NCI-H2227 treated with DMSO at 0.1 percent for 48 hours (cell line): Measurements from ENCODE around the gene TCL1B.
A peak's percentile ranks its signal among the peaks of the same experiment; 100 is the strongest.

Source experiments
- DNase-seq: peaks from one replicate; lab custom pipeline; 2025; lab: John Stamatoyannopoulos, UW

TCL1B gene

GRCh38 chr14:95667249-95667693, 19.0 kb upstream of the TCL1B start:
- DNase-seq, result no peak

DNA sequence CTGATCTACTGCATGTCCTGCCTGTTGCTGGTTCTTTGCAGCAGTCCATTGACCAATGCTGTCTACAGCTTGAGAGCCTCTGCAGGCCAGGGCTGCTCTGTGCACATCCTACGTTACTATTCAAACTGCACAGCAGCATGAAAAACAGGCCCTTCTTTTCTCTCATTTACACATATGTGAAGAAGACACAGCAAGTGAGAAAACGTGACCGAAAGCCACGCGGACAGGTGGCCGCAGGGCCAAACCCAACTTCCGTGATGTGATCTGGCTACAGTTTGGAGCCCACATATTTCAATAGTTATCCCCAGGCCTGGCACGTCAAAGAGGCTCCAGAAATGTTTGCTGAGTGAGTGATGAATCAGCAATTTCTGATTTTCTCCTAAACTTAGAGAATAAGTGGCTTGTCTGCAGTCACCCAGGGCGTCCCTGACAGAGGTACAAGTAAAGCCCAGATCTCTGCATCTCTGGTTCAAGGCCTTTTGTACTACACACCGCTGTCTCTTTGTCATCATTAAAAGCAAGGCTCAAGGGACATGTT, 17.9 kb upstream of the TCL1B start:
- DNase-seq, result no peak

- DNase-seq, result no peak
Observed at GRCh38 chr14:95674613-95675012, 11.6 kb upstream of the TCL1B start.

- peak; percentile 38 for DNase-seq
Observed at GRCh38 chr14:95675486-95675885, 10.7 kb upstream of the TCL1B start.

GRCh38 chr14:95677179-95677835, 8.9 kb upstream of the TCL1B start:
- DNase-seq, result no peak

GRCh38 chr14:95679148-95679815, 6.9 kb upstream of the TCL1B start:
- DNase-seq, result peak; percentile 45

DNA sequence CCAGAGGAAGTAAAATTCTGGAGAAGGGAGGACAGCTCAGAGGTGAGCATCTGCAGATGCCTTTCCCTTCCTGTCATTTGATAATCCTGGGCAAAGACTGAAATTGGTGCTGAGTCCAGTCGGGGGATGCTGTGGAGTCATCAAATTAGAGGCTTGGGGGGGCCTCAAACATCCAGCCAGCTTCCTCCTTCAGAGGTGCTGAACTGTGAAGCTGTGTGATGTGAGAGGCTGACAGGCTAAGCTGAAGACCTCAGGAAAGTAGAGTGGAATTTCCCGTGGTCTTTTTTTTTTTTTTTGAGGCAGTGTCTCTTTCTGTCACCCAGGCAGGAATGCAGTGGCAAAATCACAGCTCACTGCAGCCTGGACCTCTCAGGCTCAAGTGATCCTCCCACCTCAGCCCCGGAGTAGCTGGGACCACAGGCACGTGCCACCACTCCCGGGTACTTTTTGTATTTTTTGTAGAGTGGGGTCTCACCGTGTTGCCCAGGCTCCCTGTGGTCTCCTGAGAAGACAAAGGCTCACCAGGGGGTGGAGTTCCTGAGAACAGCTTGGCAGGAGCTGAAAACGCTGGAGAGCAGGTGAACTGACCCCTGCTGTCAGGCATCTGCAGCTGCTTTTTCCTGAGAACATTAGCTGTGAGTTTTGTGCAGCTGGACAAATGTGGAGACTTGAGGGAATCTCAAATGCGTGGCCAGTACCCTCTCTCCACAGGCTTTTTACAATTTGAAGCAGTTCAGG, 6.1 kb upstream of the TCL1B start:
- peak; percentile 12 for DNase-seq

- DNase-seq, result no peak
Observed at GRCh38 chr14:95681153-95681552, 5.1 kb upstream of the TCL1B start.

- no peak for DNase-seq
Observed at GRCh38 chr14:95683793-95684192, 2.4 kb upstream of the TCL1B start.

- no peak for DNase-seq
Observed at GRCh38 chr14:95686935-95687334, 709 bp downstream of the TCL1B start.

GRCh38 chr14:95689441-95689840, 3.2 kb downstream of the TCL1B start:
- no peak for DNase-seq

DNA sequence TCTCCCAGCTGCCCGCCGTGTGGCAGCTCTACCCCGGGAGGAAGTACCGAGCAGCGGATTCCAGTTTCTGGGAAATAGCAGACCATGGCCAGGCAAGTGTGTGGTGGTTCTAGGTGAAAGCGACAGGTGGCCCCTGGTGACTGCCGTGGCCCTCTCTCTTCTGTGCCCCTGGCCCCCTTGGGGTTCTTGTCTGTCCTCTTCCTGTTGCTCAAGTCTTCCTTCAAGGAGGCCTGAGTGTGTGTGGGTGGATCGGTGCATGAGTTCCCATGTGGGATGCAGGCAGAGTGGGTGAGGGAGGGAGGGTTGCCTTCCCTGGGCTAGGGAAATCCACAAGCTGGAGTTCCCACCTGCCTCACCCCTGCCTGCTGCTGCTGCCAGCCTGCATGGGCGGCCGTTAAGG, 4.6 kb downstream of the TCL1B start:
- DNase-seq, result no peak

DNA sequence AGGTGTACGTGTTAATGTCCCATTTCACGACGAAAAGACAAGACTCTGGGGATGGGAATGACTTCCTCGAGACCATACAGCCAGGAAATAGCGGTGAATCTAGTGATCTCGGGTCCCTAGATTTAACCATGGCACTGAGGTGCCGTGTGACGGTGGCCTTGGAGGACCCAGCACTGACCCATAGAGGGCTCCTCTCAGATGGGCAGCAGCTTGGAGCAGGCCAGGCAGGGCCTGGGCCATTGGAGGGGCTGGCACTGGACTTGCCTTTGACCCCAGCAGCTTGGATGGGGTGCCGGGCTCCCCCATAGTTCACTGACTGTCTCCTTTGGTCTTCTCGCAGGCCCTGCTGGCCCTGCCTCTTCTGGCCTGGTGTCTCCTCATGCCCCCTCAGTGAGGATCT, 5.4 kb downstream of the TCL1B start:
- no peak for DNase-seq

DNA sequence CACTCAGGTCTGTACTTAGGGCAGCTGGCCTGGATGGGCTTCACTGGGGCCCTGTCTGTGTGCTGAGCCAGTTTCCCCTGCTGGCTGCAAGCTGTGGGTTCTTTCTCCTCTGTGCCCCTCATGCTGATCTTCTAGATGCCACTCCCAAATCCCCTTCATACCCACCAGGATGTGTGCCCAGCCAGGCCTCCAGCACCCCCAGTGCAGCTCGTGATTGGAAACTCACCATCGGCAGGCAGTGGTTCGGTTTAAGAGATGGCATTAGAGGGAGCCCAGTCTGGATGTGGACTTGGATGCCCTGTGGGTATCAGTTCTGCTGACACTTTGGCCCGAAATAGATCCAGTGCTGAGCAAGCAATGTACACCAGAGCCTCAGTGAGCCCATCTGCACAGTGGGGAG, 5.9 kb downstream of the TCL1B start:
- no peak for DNase-seq

DNA sequence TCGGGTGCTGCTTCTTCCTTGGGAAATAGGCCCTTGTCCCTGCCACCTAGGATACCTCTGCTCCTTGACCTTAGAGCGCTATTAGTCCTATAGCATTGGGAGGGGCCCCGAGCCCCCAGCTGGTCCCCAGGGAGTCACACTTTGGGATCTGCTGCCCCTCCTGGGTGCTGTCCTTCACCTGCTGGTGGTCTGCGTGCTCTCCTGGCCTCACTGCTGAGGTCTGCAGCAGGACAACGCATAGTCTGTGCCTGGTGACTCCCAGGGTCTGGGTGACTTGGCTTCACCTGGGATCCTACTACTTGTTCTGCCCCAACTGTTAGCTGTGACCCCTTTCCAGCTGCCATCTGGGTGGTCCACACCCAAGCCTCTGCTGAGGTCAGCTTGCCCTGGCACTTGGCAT, 8.8 kb downstream of the TCL1B start:
- DNase-seq, result no peak

- DNase-seq, result no peak
Observed at GRCh38 chr14:95695913-95696312, 9.7 kb downstream of the TCL1B start.

- DNase-seq, result no peak
Observed at GRCh38 chr14:95696741-95697140, 10.5 kb downstream of the TCL1B start.

GRCh38 chr14:95697764-95698163, 11.5 kb downstream of the TCL1B start:
- DNase-seq, result no peak

- no peak for DNase-seq
Observed at GRCh38 chr14:95698287-95698686, 12.1 kb downstream of the TCL1B start.

GRCh38 chr14:95699412-95699811, 13.2 kb downstream of the TCL1B start:
- DNase-seq, result no peak

DNA sequence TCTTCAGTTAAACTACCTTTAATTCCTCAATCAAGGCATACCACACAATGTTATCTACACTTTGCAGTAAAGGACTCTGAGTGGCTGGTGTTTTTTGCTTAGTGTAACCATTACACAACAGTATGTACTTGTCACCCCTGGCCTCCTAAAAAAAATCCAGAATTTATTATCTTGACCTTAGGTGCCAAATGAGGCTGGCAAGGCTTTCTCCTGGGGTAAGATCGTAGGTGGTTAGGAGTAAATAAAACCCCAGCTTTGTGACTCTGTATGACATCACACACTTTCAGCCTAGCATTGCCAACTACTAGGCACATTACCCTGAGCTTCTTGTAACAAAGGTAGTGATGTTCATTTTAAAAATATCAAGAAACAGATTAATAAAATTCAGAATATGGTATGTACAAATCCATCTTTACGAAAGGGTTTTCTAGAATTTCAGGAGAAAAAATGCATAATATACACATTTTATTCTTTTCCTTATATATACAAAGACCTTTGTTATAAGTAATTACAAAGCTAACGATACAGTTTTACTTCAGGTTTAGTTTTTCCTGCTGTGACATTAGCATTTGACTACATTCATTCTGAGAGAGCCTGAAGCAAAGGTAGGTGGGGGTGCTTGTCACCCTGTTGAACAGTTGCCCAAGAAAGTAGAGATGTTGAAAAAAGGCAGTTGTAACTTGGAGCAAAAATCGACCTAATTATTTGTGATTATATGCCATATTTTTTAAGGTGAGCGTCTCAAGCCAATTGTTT, 14.2 kb downstream of the TCL1B start:
- no peak for DNase-seq

DNA sequence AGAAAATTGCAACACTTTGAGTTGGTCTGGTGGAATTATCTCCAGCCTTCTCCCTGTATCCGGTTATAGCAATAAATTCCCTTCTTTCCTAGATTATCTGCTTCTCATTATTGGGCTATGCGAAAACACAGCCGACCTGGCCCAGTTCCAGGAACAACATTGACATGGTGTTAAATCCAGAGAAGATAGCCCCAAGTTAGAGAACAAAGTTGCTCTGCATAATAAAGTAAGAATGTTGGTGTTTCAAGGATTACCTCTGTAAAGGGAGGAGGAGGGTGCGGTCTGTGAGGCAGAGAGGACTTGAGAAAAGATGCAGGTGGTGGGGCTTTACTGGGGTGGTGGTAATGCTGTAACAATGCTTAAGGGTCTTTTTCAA, 15.6 kb downstream of the TCL1B start:
- no peak for DNase-seq
